AG10803 (cell line): ENCODE results near the gene FAM174B.

Experiments used
- DNase-seq: peaks from one replicate; pipeline ENCODE4 v3.0.0; 2010; ENCODE audit warnings: low read depth
- H3K4me3 ChIP-seq: 2 replicates; pipeline ENCODE4 v1.5.1; 2011; ENCODE audit warnings: mild to moderate bottlenecking, low read length, control low read depth
- CTCF ChIP-seq: conservative IDR thresholded peaks from 2 replicates; pipeline ENCODE4 v1.5.1; 2011; ENCODE audit warnings: mild to moderate bottlenecking, low read length, control low read depth, inconsistent platforms

Gene FAM174B

GRCh38 chr15:92606126-92606835, 49.3 kb downstream of the FAM174B start:
- no peak for DNase-seq
- H3K4me3 ChIP-seq = no peak overlapping the region
- no peak for TF ChIP-seq CTCF

- H3K4me3 ChIP-seq = no peak overlapping the region
- no peak for TF ChIP-seq CTCF
- DNase-seq = peak; percentile 16
Measured at GRCh38 chr15:92605225-92605944, 50.2 kb downstream of the FAM174B start.

- no peak overlapping the region for H3K4me3 ChIP-seq
- TF ChIP-seq CTCF = no peak
- DNase-seq = peak; percentile 37
Measured at GRCh38 chr15:92603743-92604470, 51.7 kb downstream of the FAM174B start.

- no peak for DNase-seq
- no peak for TF ChIP-seq CTCF
- H3K4me3 ChIP-seq = no peak overlapping the region
Measured at GRCh38 chr15:92603278-92603677, 52.3 kb downstream of the FAM174B start.

- DNase-seq = no peak
- H3K4me3 ChIP-seq = no peak overlapping the region
- no peak for TF ChIP-seq CTCF
Measured at GRCh38 chr15:92602267-92602593, 53.3 kb downstream of the FAM174B start.

- no peak for TF ChIP-seq CTCF
- no peak overlapping the region for H3K4me3 ChIP-seq
- DNase-seq = no peak
Measured at GRCh38 chr15:92601592-92602266, 53.8 kb downstream of the FAM174B start.
